SKM-1 treated with dmso at 0.1 percent for 144 hours (cell line): ENCODE measurements around the gene ZBTB20.

Experiments
- DNase-seq: peaks from one replicate; lab custom pipeline; 2025; ENCODE audit not compliant: unreplicated experiment; lab: John Stamatoyannopoulos, UW

Gene ZBTB20

DNA sequence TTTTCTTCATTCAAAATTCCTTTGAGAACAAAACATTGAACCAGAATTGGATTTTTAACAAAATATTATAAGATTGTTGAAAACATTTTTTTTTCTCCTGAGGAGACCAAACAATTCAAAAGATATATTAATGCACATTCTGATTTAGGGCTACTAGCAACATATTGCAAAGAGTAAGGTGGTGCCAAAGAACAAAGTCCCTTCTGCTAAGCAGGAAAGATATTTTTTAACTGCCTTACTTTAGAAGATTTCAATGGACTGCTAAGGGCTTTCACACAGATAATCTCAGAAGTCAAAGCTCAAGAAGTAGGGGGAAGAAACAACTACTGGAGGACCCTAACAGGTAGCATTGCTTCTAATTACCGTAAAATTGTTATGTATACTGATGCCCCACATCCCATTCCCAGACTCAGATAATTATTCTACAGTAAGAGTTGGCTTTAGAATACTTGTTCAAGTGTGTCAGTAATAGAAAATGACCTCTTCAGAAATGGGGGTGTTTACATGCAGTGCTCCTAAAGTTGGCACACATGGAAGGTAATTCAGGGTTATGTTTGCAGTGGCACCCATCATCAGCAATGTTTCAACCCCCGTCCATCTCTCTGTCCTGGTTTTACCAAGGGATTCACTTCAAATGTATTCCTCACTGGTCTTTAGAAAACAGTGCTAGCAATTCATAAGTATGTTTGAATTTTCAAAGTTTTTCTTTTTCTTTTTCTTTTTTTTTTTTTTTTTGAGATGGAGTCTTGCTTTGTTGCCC, 354.7 kb downstream of the ZBTB20 start:
- DNase-seq, result no peak

DNA sequence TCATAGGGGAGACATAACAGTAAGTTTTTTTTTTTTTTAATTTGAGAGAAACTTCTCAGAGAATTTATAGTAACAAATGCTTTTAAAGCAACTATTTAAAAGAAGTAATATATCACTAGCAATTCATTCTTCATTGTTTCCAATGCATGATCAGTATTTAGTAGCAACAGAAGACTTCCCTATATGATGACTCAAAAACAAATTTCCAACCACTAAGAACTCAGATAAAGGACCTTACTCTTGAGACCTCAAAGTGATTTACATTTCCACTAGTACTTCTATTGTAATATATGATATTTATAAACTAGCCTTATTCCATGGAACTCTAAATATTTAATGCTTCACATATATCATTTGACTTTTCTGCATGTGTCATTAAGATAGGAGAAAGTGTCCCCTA, 356.3 kb downstream of the ZBTB20 start:
- DNase-seq, result no peak

GRCh38 chr3:114789803-114790202, 357.3 kb downstream of the ZBTB20 start:
- DNase-seq, result no peak

- no peak for DNase-seq
These were observed 371.7 kb downstream of the ZBTB20 start for GRCh38 chr3:114775395-114775794.

DNA sequence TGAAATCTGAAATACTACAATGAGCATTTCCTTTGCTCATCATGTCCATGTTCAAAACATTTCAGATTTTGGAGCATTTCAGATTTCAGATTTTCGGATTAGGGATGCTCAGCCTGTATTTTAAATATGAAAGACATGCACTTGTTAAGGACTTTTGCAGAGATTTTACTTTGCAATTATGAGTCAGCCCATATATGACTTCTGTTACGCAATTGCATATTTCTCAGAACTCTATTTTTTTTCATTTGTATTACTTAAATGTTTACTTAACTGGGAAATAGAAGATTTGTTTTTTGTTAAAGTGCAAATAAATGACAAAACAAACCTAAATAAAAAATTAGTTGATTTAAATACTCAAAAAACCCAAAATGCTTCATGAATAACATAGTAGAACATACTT, 376.2 kb downstream of the ZBTB20 start:
- no peak for DNase-seq

DNA sequence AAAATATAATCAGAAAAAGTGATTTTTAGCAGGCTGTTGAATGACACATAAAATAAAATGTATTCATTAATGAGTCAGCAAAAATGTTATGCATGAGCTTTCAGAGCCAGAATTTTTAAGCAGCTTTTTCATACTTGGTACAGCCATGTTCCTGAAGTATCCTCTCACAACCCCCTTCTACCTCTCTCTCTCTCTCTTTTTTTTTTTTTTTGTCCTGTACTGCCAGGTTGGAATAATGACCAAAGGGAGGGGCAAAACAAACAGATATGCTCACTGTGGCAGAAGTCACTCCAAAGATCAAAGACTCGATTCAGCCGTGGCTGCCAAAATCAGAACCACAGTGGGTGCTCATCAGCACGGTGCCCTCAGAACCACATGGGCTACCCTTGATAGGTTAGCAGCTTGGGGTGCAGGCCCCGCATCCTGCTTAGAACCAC, 383.0 kb downstream of the ZBTB20 start:
- DNase-seq, result no peak

- no peak for DNase-seq
These were observed 384.9 kb downstream of the ZBTB20 start for GRCh38 chr3:114762144-114762543.

- no peak for DNase-seq
These were observed 386.4 kb downstream of the ZBTB20 start for GRCh38 chr3:114760679-114761078.

DNA sequence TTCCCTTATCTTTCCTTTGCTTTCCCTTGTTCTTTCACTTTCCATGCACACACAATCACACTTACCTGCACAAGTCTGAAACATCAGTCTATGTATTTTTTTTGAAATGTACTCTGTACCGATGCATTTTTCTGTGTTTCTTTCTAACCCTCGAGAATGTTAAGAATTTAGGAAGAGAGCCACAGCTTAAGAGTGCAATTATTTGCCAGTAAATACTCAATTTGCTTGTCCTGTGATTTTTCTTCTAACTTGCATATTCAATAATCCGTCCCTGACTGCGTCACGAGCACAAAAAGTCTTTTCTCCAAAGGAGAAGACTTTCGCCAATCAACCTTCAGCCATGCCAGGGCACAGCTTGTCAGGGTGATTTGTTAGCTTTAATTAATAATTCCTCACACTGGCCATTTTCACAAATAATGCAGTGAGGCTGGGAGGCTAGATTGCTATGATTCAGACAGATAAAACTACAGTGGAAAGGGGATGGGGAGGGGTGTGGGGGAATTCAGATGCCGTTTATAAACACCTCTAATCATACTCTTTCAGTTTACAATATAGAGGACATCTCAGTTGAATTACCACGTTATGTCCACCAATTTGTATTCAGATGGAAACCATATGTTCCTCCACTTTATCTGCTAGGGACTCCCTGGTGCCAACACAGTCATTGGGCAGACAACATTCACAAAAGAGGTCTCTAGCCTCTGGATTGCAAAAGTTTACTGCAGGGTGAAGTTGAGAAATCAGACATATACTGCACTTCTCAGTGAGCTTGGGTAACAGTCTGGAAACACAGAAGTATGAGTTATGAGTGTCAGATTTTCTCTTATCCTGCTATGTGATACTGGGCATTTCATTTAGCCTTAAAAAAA, 388.0 kb downstream of the ZBTB20 start:
- peak; percentile 54 for DNase-seq

DNA sequence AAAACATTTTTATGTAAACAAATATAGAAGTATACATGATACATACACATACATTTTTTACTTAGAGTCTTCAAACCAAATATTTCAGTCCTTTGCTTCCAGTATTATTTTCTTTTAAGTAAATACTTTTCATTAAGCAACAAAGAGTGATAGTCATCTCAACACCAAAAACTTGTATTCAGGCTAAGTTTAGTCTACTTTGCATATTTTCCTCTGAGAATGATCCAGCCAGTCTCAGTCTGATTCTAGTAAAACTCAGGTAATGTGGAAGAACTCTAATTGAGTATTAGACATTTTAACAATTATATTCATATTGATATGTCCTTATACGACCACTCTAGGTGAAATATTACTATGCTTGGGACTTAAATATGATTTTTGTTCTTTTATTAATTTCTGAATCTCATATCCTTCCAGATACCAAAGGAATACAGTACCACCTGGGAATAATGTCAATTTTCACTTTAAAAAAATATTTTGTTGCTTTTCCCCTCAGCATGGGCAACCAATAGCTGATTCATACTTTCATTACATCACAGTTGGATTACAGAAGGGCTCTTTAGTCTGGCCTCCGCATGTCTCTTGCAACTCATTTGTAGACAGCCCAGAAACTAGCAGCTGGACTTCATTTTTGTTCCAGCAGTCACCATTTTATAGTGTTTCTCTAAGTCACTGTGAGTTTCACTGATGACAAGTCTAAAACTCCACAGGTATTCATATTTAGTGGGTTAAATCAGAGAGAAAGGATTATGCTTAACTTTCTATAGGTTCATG, 390.4 kb downstream of the ZBTB20 start:
- no peak for DNase-seq

DNA sequence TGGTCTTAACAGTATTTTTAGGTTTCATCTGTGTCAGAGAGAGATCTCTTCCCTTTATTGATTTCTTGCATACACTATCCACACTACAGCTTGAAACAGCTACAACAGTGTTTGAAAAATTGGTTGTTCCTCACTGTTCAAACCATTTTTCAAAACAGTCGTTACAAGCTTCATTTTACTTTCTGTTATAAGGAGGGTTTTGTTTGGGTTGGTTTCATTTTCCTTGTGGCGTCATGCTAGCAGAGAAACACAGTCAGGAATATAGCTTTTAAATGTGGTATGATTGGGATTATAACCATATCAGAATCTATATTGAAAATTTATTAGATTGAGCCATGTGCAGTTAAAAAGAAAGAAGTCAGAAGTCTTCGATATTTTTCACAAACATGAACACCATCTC, 400.6 kb downstream of the ZBTB20 start:
- no peak for DNase-seq

- DNase-seq, result no peak
These were observed 401.5 kb downstream of the ZBTB20 start for GRCh38 chr3:114745322-114746240.

DNA sequence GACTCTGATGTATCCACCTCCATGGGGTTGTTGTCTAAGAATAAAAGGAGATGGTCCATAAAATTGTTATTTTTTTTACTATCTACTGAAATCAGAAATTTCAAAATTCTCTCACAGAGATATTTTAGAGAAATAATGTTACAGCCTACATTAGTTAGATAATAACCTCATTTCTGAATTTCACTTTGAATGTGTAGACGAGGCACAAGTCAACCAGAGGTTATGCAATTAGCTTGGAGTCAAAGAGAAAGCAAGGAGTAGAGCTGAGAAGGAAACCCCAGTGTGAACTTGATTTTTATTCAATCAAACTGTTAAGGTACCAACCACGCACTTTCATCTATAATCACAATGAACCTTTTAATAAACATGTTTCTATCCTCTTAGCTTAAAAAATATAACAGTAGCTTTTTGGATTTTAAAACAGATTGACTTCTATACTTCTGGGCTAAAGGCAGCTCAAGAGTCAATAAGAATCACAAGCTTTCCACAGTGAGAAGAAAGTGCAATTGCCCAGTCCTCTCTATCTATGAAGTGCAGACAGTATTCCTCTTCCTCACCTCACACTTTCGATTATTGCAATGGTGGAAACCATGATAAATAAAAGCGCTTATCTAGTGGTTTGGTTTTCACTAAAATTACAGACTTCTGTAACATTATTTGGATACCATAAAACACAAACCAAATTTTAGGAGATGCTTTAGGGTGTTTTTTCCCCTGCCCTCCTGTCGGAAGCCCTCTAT, 403.2 kb downstream of the ZBTB20 start:
- no peak for DNase-seq

- no peak for DNase-seq
These were observed 406.0 kb downstream of the ZBTB20 start for GRCh38 chr3:114741066-114741465.

- DNase-seq, result no peak
These were observed 407.5 kb downstream of the ZBTB20 start for GRCh38 chr3:114739627-114740026.

DNA sequence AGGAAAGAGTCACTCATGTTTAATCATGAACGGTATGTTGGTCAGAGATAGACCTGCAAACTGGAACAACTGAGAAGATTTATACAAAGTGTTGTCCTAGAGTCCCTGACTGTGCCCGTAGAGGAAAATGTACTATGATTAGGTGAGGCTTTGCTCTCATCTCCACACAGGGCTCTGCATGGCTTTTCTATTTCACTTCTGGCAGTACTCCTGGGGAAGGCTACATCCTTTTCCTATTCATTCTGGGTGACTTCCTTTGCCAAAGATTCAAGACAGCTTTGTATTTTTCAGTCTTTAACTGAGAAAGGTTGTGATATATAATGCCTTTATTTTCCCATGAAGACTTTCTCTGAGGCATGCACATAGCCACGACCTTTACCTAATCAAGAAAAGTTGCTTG, 414.7 kb downstream of the ZBTB20 start:
- DNase-seq, result no peak

DNA sequence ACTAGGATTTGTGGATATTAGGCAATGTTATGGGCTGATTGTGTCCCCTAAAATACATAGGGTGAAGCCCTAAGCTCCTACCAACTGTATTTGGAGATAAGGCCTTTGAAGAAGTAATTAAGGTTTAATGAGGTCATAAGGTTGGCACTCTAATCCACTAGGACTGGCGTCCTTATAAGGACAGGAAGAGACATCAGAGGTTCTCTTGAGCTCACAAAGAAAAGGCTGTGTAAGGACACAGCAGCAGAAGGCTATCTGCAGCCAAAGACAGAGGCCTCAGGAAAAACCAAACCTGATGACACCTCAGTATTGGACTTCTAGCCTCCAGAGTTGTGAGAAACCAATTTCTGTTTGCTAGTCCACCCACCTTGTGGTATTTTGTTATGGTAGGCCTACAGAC, 416.7 kb downstream of the ZBTB20 start:
- DNase-seq, result no peak

GRCh38 chr3:114727373-114727772, 419.7 kb downstream of the ZBTB20 start:
- peak; percentile 12 for DNase-seq

GRCh38 chr3:114725966-114726365, 421.1 kb downstream of the ZBTB20 start:
- DNase-seq, result no peak

DNA sequence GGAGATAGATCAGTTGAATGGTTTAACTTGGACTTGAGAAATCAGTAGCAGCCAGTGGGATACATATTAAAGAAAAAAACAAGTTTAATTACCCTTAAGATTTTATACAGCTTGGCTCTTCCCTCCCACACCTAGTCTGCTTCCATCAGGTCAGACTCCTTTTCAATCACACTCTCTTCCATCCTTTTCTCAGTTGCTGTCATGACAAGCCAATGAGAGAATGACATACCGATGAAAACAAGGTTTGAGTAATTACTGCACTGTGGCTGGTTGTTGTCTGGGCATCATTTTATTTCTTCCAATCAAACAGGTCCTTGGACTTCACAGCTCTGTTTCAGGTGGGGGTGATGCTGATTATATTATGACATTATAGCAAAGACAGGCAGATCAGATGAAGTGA, 424.6 kb downstream of the ZBTB20 start:
- DNase-seq, result no peak
